VCaP (cell line): ENCODE measurements around the gene SCAMP3.

Experiments
- H3K27ac ChIP-seq: fragments of 450-650 bp; 2 replicates; pipeline ENCODE4 v1.5.1; 2017
- CTCF ChIP-seq: fragments of 450-650 bp; conservative IDR thresholded peaks from 2 replicates; pipeline ENCODE4 v1.5.1; 2017; ENCODE audit warnings: mild to moderate bottlenecking, moderate library complexity

SCAMP3 gene

GRCh38 chr1:155301342-155301841 lies 39.2 kb upstream of the SCAMP3 start, which contains the start of gene PKLR:
Gene PKLR, minus strand, starts transcription at chr1:155301438. Its CDS starts 43 bp downstream, at chr1:155301395.
- H3K27ac ChIP-seq: no peak within 1 kb of the TSS
- TF ChIP-seq CTCF: no peak

GRCh38 chr1:155300553-155301329 lies 38.6 kb upstream of the SCAMP3 start:
- H3K27ac ChIP-seq: no peak overlapping the region
- TF ChIP-seq CTCF: no peak

- no peak for TF ChIP-seq CTCF
- no peak overlapping the region for H3K27ac ChIP-seq
Measured at GRCh38 chr1:155300024-155300423, 37.9 kb upstream of the SCAMP3 start.

- H3K27ac ChIP-seq: no peak overlapping the region
- no peak for TF ChIP-seq CTCF
Measured at GRCh38 chr1:155297384-155297783, 35.2 kb upstream of the SCAMP3 start.

DNA sequence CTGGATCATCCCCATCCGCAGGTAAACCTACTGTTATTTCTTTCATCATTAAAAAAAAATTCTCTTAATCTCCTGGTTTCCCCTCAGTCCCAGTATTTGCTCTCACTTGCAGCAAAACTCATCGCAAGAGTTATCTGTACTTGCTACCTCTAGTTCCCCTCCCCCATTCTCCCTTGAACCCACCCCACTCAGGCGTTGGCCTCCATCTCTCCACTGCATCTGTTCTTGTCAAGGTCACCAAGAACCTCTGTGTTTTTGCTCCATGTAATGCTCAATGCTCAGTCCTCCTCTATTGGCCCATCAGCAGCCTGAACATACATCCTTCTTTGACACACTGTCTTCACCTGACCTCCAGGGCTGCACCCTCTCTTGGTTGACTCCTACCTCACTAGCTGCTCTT lies 34.5 kb upstream of the SCAMP3 start:
- H3K27ac ChIP-seq: no peak overlapping the region
- no peak for TF ChIP-seq CTCF

DNA sequence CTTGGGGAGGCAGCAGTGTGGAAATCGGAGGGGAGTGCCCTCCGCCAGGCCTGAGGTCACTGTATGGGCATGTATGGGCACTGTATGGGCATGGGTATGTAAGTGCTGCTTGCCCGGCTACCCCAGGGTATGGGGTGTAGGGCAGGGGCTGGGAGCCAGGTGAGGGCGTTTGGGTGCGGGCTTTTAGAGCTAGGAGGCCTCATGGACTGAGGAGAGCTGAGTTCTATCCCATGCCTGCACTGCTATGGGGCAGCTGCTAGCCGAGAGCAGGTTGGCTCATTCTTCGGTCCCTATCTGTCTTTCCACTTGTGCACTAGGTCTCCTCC lies 33.7 kb upstream of the SCAMP3 start:
- TF ChIP-seq CTCF: no peak
- no peak overlapping the region for H3K27ac ChIP-seq

GRCh38 chr1:155295183-155295941 lies 33.2 kb upstream of the SCAMP3 start:
- TF ChIP-seq CTCF: no peak
- H3K27ac ChIP-seq: no peak overlapping the region
